MM.1S (cell line): ENCODE data around the gene FOXN3.

Experiments used
- EZH2 ChIP-seq: fragments of 300-600 bp; sonication (generic); optimal IDR thresholded peaks from 2 replicates; pipeline ENCODE3; 2017; ENCODE audit warnings: low read depth, mild to moderate bottlenecking, antibody characterized with exemption, low read length, mixed read lengths
- TF ChIP-seq, protein P1 (sequence below): fragments of 300-600 bp; sonication (generic); IDR thresholded peaks from 2 replicates; pipeline ENCODE4 v1.5.1; 2016; ENCODE audit warnings: antibody characterized with exemption, low read length, mixed read lengths

DNA sequence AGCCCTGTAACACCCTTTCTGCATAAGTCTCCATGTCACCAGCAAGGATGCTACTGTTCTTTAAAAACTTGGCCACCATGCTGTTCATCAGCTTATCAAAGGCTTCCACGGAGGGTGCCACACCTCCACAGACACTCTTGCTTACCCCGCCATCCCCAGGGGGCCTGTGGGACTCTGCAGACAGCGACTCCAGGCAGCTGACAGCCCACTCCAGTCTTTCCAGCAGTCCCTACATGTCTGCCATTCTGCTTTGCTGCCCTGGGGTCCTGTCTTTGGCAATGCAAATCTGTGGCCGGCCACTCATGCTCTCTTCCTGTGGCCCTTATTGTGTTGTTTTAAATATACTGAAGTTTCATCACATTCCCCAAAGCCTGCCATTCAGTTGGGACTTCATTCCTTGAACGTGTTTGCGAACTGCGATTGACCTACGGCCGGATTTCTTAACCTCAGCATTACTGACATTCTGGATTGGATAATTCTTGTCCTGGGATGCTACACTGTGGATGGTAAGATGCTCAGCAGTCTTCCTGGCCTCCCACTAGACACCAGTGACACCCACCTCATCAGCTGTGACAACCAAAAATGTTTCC is 125.6 kb downstream of the FOXN3 start:
- TF ChIP-seq, protein P1, sequence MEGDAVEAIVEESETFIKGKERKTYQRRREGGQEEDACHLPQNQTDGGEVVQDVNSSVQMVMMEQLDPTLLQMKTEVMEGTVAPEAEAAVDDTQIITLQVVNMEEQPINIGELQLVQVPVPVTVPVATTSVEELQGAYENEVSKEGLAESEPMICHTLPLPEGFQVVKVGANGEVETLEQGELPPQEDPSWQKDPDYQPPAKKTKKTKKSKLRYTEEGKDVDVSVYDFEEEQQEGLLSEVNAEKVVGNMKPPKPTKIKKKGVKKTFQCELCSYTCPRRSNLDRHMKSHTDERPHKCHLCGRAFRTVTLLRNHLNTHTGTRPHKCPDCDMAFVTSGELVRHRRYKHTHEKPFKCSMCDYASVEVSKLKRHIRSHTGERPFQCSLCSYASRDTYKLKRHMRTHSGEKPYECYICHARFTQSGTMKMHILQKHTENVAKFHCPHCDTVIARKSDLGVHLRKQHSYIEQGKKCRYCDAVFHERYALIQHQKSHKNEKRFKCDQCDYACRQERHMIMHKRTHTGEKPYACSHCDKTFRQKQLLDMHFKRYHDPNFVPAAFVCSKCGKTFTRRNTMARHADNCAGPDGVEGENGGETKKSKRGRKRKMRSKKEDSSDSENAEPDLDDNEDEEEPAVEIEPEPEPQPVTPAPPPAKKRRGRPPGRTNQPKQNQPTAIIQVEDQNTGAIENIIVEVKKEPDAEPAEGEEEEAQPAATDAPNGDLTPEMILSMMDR: no peak
- no peak for TF ChIP-seq EZH2
